MM.1S (cell line): ENCODE measurements around the gene FRMPD2.

Experiments used
- CTCF ChIP-seq: fragments of 300-600 bp; sonication (generic); IDR thresholded peaks from 2 replicates; pipeline ENCODE4 v1.5.1; 2016; ENCODE audit warnings: antibody characterized with exemption, low read length, mixed read lengths
- EZH2 ChIP-seq: fragments of 300-600 bp; sonication (generic); optimal IDR thresholded peaks from 2 replicates; pipeline ENCODE3; 2017; ENCODE audit warnings: low read depth, mild to moderate bottlenecking, antibody characterized with exemption, low read length, mixed read lengths

DNA sequence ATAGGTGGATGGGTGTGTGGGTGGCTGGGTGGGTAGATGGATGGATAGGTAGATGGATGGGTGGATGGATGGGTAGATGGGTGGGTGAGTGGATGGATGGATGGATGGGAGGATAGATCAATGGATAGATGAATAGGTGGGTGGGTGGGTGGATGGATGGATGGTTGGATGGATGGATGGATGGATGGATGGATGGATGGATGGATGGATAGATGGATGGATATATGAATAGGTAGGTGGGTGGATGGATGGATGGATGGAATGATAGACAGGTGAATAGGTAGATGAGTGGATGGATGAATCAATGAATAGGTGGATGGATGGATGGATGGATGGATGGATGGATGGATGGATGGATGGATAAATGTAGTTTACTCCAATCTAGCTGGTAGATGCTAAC is 52.7 kb downstream of the FRMPD2 start:
- TF ChIP-seq EZH2 (no peak), CTCF (no peak)
